Measurements from ENCODE around the gene ADGRB2. TPM values are rescaled to one million over a fixed set of nuclear protein-coding genes. Genes with fewer than 3 reads are reported as not detected.

The ADGRB2 gene
- total and polyA plus RNA-seq, 2 of the 4 experiments (the other 2 are of a cell fraction), result 2.2 to 11.9 TPM

DNA sequence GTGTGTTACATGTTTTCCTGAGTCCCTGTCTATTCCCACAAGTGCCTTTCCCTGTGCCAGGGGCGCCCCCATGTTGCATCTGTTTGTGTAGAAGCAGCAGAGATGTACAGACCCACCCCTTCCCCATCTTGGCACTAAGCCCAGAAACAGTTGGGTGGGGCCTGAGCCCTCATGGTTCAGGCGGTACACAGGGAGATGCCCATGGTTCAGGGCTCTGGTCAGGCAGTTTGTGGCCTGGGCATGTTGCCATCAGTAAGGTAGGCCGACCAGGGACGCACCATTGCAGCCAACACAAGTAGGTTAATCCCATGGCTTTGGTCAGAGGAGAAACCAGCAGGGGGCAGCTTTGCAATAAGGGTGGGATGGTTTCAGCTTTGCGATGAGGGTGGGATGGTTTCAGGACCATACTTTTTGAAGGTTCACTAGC, 914 bp upstream of the ADGRB2 start:
- H2AK5ac ChIP-seq (ENCODE audit: low read depth, low read length), result no peak overlapping the region
- H2BK20ac ChIP-seq (ENCODE audit: low read depth, low read length), result no peak overlapping the region
- ATAC-seq (ENCODE audit: low read depth) (no peak), DNase-seq (peak; percentile 19)
- in situ Hi-C loops (cut with MboI; ENCODE audit: low sequenced_read_pairs), result no loop called here
- dilution Hi-C loops (cut with HindIII; ENCODE audit: low sequenced_read_pairs, unreplicated experiment), result no loop called here
- no peaks in the 10 kb centered on the region for H3K9me3 ChIP-seq (ENCODE audit: control insufficient read depth, insufficient read depth, low read length)
- peaks cover 17% of the 10 kb centered on the region for H3K4me1 ChIP-seq (ENCODE audit: control insufficient read depth, insufficient read depth, low read length)
- H2AK9ac ChIP-seq (replicated peaks; ENCODE audit: low read depth, low read length, poor library complexity), result peak overlapping the region; percentile 5
- H3K56ac ChIP-seq (ENCODE audit: extremely low read depth, insufficient read depth, low read length), result no peak overlapping the region
- no CpG with 5 or more reads among the region's 5 CpGs for WGBS, 2 experiments (ENCODE audit: extremely low coverage in 2 of 2, insufficient read length in 1 of 2)
- no peak overlapping the region for H3K27ac ChIP-seq (ENCODE audit: insufficient read depth, low read length)
- H4K91ac ChIP-seq (ENCODE audit: insufficient read depth, low read depth, low read length), result no peak overlapping the region
- H2BK120ac ChIP-seq (ENCODE audit: low read depth, low read length), result no peak overlapping the region
- peaks cover 9% of the 10 kb centered on the region for H4K20me1 ChIP-seq (ENCODE audit: insufficient read depth, low read length)
- H3K9me1 ChIP-seq (ENCODE audit: insufficient read depth, low read length), result peaks cover 7% of the 10 kb centered on the region
- no peak overlapping the region for H3K23ac ChIP-seq (ENCODE audit: low read depth, low read length)
- TF ChIP-seq, protein P1, sequence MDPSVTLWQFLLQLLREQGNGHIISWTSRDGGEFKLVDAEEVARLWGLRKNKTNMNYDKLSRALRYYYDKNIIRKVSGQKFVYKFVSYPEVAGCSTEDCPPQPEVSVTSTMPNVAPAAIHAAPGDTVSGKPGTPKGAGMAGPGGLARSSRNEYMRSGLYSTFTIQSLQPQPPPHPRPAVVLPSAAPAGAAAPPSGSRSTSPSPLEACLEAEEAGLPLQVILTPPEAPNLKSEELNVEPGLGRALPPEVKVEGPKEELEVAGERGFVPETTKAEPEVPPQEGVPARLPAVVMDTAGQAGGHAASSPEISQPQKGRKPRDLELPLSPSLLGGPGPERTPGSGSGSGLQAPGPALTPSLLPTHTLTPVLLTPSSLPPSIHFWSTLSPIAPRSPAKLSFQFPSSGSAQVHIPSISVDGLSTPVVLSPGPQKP (IDR thresholded peaks at IDR 0.05; ENCODE audit: borderline replicate concordance, low read depth, low read length), result no peak
- TF ChIP-seq MAFK (IDR thresholded peaks at IDR 0.05; ENCODE audit: low read depth, low read length), result no peak
- peak; percentile 31; the same call in 1 of the 2 replicates for TF ChIP-seq RAD21 (IDR thresholded peaks at IDR 0.05; ENCODE audit: low read length)
- TF ChIP-seq, protein P2, sequence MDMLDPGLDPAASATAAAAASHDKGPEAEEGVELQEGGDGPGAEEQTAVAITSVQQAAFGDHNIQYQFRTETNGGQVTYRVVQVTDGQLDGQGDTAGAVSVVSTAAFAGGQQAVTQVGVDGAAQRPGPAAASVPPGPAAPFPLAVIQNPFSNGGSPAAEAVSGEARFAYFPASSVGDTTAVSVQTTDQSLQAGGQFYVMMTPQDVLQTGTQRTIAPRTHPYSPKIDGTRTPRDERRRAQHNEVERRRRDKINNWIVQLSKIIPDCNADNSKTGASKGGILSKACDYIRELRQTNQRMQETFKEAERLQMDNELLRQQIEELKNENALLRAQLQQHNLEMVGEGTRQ (IDR thresholded peaks at IDR 0.05; ENCODE audit: low read depth, low read length), result no peak
- TF ChIP-seq FOS (IDR thresholded peaks at IDR 0.05; ENCODE audit: low read depth, low read length), result no peak
- 0 out of 2 replicates have a peak, but pooled peaks have one; percentile 20 for TF ChIP-seq SMC3 (IDR thresholded peaks at IDR 0.05; ENCODE audit: low read depth, low read length)
- TF ChIP-seq NFE2L2 (IDR thresholded peaks at IDR 0.05; ENCODE audit: low read depth, low read length), result no peak
- TF ChIP-seq, protein P3, sequence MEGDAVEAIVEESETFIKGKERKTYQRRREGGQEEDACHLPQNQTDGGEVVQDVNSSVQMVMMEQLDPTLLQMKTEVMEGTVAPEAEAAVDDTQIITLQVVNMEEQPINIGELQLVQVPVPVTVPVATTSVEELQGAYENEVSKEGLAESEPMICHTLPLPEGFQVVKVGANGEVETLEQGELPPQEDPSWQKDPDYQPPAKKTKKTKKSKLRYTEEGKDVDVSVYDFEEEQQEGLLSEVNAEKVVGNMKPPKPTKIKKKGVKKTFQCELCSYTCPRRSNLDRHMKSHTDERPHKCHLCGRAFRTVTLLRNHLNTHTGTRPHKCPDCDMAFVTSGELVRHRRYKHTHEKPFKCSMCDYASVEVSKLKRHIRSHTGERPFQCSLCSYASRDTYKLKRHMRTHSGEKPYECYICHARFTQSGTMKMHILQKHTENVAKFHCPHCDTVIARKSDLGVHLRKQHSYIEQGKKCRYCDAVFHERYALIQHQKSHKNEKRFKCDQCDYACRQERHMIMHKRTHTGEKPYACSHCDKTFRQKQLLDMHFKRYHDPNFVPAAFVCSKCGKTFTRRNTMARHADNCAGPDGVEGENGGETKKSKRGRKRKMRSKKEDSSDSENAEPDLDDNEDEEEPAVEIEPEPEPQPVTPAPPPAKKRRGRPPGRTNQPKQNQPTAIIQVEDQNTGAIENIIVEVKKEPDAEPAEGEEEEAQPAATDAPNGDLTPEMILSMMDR (conservative IDR thresholded peaks at IDR 0.05; ENCODE audit: low read depth, low read length), result peak; percentile 41
- TF ChIP-seq RFX5 (IDR thresholded peaks at IDR 0.05; ENCODE audit: low read depth, low read length), result no peak
- no peak for TF ChIP-seq BHLHE40 (IDR thresholded peaks at IDR 0.05; ENCODE audit: low read depth, low read length)
- no peak for TF ChIP-seq MXI1 (IDR thresholded peaks at IDR 0.05; ENCODE audit: borderline replicate concordance, low read depth, low read length)
- TF ChIP-seq CHD1 (IDR thresholded peaks at IDR 0.05; ENCODE audit: low read depth, low read length), result no peak
- no peak for TF ChIP-seq RCOR1 (IDR thresholded peaks at IDR 0.05; ENCODE audit: insufficient replicate concordance, low read length)
- TF ChIP-seq POLR2A (IDR thresholded peaks at IDR 0.05; ENCODE audit: low read depth, low read length), result no peak
- no peak for TF ChIP-seq CEBPB (IDR thresholded peaks at IDR 0.05; ENCODE audit: low read depth, low read length)
- no TSS peak for BruUV-seq (replicated peaks)
- no peak overlapping the region for H4K5ac ChIP-seq (ENCODE audit: low read depth, low read length)
- H3K18ac ChIP-seq (ENCODE audit: low read depth, low read length), result no peak overlapping the region
- intact Hi-C loops (cut with micrococcal nuclease), result no loop called here
- H3K4me2 ChIP-seq (ENCODE audit: low read depth, low read length), result no peak overlapping the region
- peak overlapping the region; percentile 86 for H2AFZ ChIP-seq (replicated peaks; ENCODE audit: low read length, poor library complexity)
- H4K8ac ChIP-seq (ENCODE audit: low read depth in 2 of 2, low read length in 2 of 2), result no peak overlapping the region
- peaks cover 0 to 20% of the 10 kb centered on the region in 2 experiments; a peak in 2 of 4 replicates for H3K79me1 ChIP-seq (ENCODE audit: low read depth in 1 of 2, low read length in 2 of 2)
- no peaks in the 10 kb centered on the region for H3K36me3 ChIP-seq (ENCODE audit: control insufficient read depth, insufficient read depth, low read length)
- H3K4ac ChIP-seq (ENCODE audit: low read depth, low read length), result no peak overlapping the region
- no peak overlapping the region for H3K14ac ChIP-seq (replicated peaks; ENCODE audit: low read depth, low read length)
- H3K9ac ChIP-seq (ENCODE audit: low read depth, low read length), result no peak overlapping the region
- peaks cover 23% of the 10 kb centered on the region for H3K27me3 ChIP-seq (ENCODE audit: control insufficient read depth, insufficient read depth, low read length)
- H3K4me3 ChIP-seq (ENCODE audit: insufficient read depth, low read depth, low read length), result no peak overlapping the region
- ChIA-PET POLR2A (ENCODE audit: unreplicated experiment) (no interaction called here), CTCF (interaction anchor here (0.6 to 0.8 kb wide), 2 partner anchors 24 to 146 kb away, joined by 3 read pairs; no protein-coding TSS in a partner anchor)
- H2BK5ac ChIP-seq (ENCODE audit: low read depth, low read length, poor library complexity, severe bottlenecking), result no peak overlapping the region
- no peak overlapping the region for H2BK15ac ChIP-seq (ENCODE audit: low read depth, low read length)

Data from IMR-90 (cell line).